OCI-LY1 (cell line): ENCODE data around the gene CASP8.
A peak's percentile ranks its signal among the peaks of the same experiment; 100 is the strongest.

Experiments
- H2AFZ ChIP-seq: fragments of 200-600 bp; sonication (generic), shearing (Covaris generic); 2 replicates; pipeline ENCODE4 v1.6.0; 2014; ENCODE audit warnings: antibody characterized with exemption, mild to moderate bottlenecking, low read length
- H3F3A ChIP-seq: fragments of 200-600 bp; sonication (generic), shearing (Covaris generic); 2 replicates; pipeline ENCODE4 v1.6.0; 2014; ENCODE audit warnings: mild to moderate bottlenecking, antibody characterized with exemption, low read length, moderate library complexity; ENCODE audit not compliant: insufficient read depth
- H3K27ac ChIP-seq: fragments of 200-600 bp; sonication (generic); 2 replicates; pipeline ENCODE4 v1.5.1; 2014; ENCODE audit warnings: low read length, mixed run types, mild to moderate bottlenecking, low read depth; ENCODE audit not compliant: poor library complexity, severe bottlenecking
- H3K27me3 ChIP-seq: fragments of 200-600 bp; sonication (generic); 2 replicates; pipeline ENCODE4 v1.6.0; 2014; ENCODE audit warnings: antibody characterized with exemption, mild to moderate bottlenecking, low read length, moderate library complexity; ENCODE audit not compliant: insufficient read depth
- H3K36me3 ChIP-seq: fragments of 200-600 bp; sonication (generic); 2 replicates; pipeline ENCODE4 v1.6.1; 2014; ENCODE audit warnings: mild to moderate bottlenecking, antibody characterized with exemption, low read length, moderate library complexity, mixed read lengths; ENCODE audit not compliant: insufficient read depth
- H3K4me1 ChIP-seq: fragments of 200-600 bp; sonication (generic); 2 replicates; pipeline ENCODE4 v1.5.1; 2014; ENCODE audit warnings: mild to moderate bottlenecking, low read length, moderate library complexity; ENCODE audit not compliant: insufficient read depth, severe bottlenecking
- H3K4me2 ChIP-seq: fragments of 200-600 bp; sonication (generic), shearing (Covaris generic); 2 replicates; pipeline ENCODE4 v1.6.1; 2014; ENCODE audit warnings: low read length
- H3K4me3 ChIP-seq: fragments of 200-600 bp; sonication (generic); 2 replicates; pipeline ENCODE4 v1.5.1; 2014; ENCODE audit warnings: low read length, low read depth, mild to moderate bottlenecking, mixed read lengths; ENCODE audit not compliant: poor library complexity, severe bottlenecking
- H3K79me2 ChIP-seq: fragments of 200-600 bp; shearing (Covaris generic); 2 replicates; pipeline ENCODE4 v1.6.1; 2016; ENCODE audit warnings: mixed run types, low read length, mixed read lengths; ENCODE audit not compliant: insufficient read depth
- H3K9ac ChIP-seq: fragments of 200-600 bp; sonication (generic), shearing (Covaris generic); 2 replicates; pipeline ENCODE4 v1.6.1; 2014; ENCODE audit warnings: mild to moderate bottlenecking, low read length, mixed read lengths
- H3K9me2 ChIP-seq: fragments of 200-600 bp; sonication (generic), shearing (Covaris generic); 2 replicates; pipeline ENCODE4 v1.6.1; 2014; ENCODE audit warnings: low read depth, mild to moderate bottlenecking, low read length, mixed read lengths
- H3K9me3 ChIP-seq: fragments of 200-600 bp; shearing (Covaris generic); 2 replicates; pipeline ENCODE4 v1.6.1; 2014; ENCODE audit warnings: low read length, mixed read lengths
- H4K20me1 ChIP-seq: fragments of 200-600 bp; sonication (generic), shearing (Covaris generic); 2 replicates; pipeline ENCODE4 v1.6.0; 2016; ENCODE audit warnings: mild to moderate bottlenecking, low read length; ENCODE audit not compliant: insufficient read depth
- CTCF ChIP-seq: fragments of 200-600 bp; sonication (generic), shearing (Covaris generic); IDR thresholded peaks from 2 replicates; pipeline ENCODE4 v1.5.1; 2017; ENCODE audit warnings: mild to moderate bottlenecking, antibody characterized with exemption, low read length, moderate library complexity, mixed read lengths
- EZH2 ChIP-seq: fragments of 200-600 bp; sonication (generic), shearing (Covaris generic); IDR thresholded peaks from 2 replicates; pipeline ENCODE4 v1.8.0; 2017; ENCODE audit warnings: borderline replicate concordance, mixed run types, mild to moderate bottlenecking, antibody characterized with exemption, low read length, moderate library complexity, mixed read lengths

Gene CASP8

GRCh38 chr2:201255408-201256033 lies 4.8 kb upstream of the CASP8 start:
- no peaks in the 10 kb centered on the region for H3K9me2 ChIP-seq
- no peaks in the 10 kb centered on the region for H3K79me2 ChIP-seq
- no peaks in the 10 kb centered on the region for H3K27me3 ChIP-seq
- H3K4me2 ChIP-seq, result no peak overlapping the region
- no peaks in the 10 kb centered on the region for H3K9me3 ChIP-seq
- H3K9ac ChIP-seq, result no peak overlapping the region
- no peak overlapping the region for H2AFZ ChIP-seq
- TF ChIP-seq CTCF (no peak), EZH2 (no peak)
- peak overlapping the region; percentile 98 for H3K27ac ChIP-seq
- H3K4me3 ChIP-seq, result no peak overlapping the region
- H3F3A ChIP-seq, result no peaks in the 10 kb centered on the region; the same call in 1 of the 2 replicates
- H4K20me1 ChIP-seq, result no peaks in the 10 kb centered on the region
- H3K4me1 ChIP-seq, result peaks cover 54% of the 10 kb centered on the region
- peaks cover 7% of the 10 kb centered on the region for H3K36me3 ChIP-seq

GRCh38 chr2:201256082-201256481 lies 4.3 kb upstream of the CASP8 start:
- Histone ChIP-seq H3K79me2 (peaks cover 4% of the 10 kb centered on the region; the same call in 1 of the 2 replicates), H3F3A (no peaks in the 10 kb centered on the region; the same call in 1 of the 2 replicates), H3K9me3 (no peaks in the 10 kb centered on the region), H3K9ac (no peak overlapping the region), H3K27ac (peak overlapping the region; percentile 98), H3K27me3 (no peaks in the 10 kb centered on the region), H4K20me1 (no peaks in the 10 kb centered on the region), H3K4me2 (no peak overlapping the region), H2AFZ (no peak overlapping the region), H3K36me3 (peaks cover 1% of the 10 kb centered on the region), H3K4me1 (peaks cover 59% of the 10 kb centered on the region), H3K4me3 (no peak overlapping the region), H3K9me2 (no peaks in the 10 kb centered on the region)
- TF ChIP-seq CTCF (no peak), EZH2 (no peak)

- TF ChIP-seq CTCF (no peak), EZH2 (no peak)
- Histone ChIP-seq H3K9me3 (no peaks in the 10 kb centered on the region), H3K4me1 (peaks cover 67% of the 10 kb centered on the region), H3K9me2 (no peaks in the 10 kb centered on the region), H2AFZ (no peak overlapping the region), H3K4me2 (peak overlapping the region; percentile 78), H4K20me1 (no peaks in the 10 kb centered on the region), H3K36me3 (no peaks in the 10 kb centered on the region), H3K9ac (peak overlapping the region; percentile 66), H3K27me3 (no peaks in the 10 kb centered on the region), H3K27ac (peak overlapping the region; percentile 98), H3F3A (no peaks in the 10 kb centered on the region; the same call in 1 of the 2 replicates), H3K4me3 (peak overlapping the region; percentile 58), H3K79me2 (peaks cover 16% of the 10 kb centered on the region)
These were observed 2.9 kb upstream of the CASP8 start for GRCh38 chr2:201257381-201257955.
